ENCODE data around the gene HAGHL.

DNA sequence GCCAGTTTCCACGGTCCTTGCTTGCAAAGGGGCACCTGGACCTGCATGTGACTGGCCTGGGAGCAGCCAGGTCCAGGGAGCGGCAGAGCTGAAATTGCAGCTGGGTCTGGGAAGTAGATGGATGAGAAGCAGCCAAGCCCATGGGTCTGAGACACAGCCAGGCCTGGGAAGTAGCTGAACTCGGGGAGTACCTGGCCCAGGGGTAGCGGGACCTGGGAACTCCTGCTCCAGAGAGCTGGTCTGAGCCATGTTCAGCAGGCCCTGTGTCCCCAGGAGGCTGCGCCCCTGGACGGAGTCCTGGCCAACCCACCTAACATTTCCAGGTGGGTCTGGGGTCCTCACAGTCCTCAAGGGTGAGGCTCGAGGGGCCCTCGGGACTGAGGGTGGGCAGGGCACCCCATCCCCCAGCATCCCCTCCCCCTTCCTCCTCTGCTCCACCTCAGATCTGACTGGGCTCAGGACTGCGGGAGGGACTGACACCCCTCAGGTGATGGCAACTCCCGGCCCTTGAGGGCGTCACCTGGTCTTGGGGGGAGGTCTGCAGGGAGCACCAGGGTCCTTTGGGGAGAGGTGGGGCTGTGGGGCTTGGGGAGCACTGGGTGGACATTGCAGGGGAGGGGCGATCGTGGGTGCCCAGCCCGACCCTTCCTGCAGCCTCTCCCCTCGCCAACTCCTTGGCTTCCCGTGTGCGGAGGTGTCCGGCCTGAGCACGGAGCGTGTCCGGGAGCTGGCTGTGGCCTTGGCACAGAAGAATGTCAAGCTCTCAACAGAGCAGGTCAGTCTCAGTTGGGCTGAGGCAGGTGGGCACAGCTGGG is 36.7 kb downstream of the HAGHL start:
- TF ChIP-seq, protein P1, sequence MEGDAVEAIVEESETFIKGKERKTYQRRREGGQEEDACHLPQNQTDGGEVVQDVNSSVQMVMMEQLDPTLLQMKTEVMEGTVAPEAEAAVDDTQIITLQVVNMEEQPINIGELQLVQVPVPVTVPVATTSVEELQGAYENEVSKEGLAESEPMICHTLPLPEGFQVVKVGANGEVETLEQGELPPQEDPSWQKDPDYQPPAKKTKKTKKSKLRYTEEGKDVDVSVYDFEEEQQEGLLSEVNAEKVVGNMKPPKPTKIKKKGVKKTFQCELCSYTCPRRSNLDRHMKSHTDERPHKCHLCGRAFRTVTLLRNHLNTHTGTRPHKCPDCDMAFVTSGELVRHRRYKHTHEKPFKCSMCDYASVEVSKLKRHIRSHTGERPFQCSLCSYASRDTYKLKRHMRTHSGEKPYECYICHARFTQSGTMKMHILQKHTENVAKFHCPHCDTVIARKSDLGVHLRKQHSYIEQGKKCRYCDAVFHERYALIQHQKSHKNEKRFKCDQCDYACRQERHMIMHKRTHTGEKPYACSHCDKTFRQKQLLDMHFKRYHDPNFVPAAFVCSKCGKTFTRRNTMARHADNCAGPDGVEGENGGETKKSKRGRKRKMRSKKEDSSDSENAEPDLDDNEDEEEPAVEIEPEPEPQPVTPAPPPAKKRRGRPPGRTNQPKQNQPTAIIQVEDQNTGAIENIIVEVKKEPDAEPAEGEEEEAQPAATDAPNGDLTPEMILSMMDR (IDR thresholded peaks at IDR 0.05; ENCODE audit: extremely low read depth in 1 of 2, insufficient read depth in 1 of 2, low read depth in 1 of 2, low read length in 2 of 2), result no peak
- TF ChIP-seq POLR2A (IDR thresholded peaks at IDR 0.05; ENCODE audit: low read depth, low read length), result no peak
- no peak for TF ChIP-seq POLR2AphosphoS5 (IDR thresholded peaks at IDR 0.05; ENCODE audit: insufficient read depth, low read depth, low read length)
- TF ChIP-seq EZH2 (IDR thresholded peaks at IDR 0.05; ENCODE audit: borderline replicate concordance, low read depth, low read length, severe bottlenecking), result no peak
- TF ChIP-seq JUN (IDR thresholded peaks at IDR 0.05; ENCODE audit: borderline replicate concordance, insufficient read depth, insufficient read length, low read depth), result no peak
- TF ChIP-seq GATA2 (IDR thresholded peaks at IDR 0.05; ENCODE audit: insufficient read depth, insufficient read length, low read depth, low read length), result no peak
- no peak for TF ChIP-seq MYC (IDR thresholded peaks at IDR 0.05; ENCODE audit: low read depth, low read length)
